OCI-LY3 (cell line): Measurements from ENCODE around the gene DOCK1.

Source experiments
- H2AFZ ChIP-seq: fragments of 200-600, 300-600 bp; shearing (Covaris generic); 2 replicates; pipeline ENCODE4 v1.6.0; 2014; ENCODE audit warnings: antibody characterized with exemption, low read depth, low read length
- H3K27ac ChIP-seq: fragments of 200-600, 300-600 bp; sonication (generic); 2 replicates; pipeline ENCODE4 v1.5.1; 2014; ENCODE audit warnings: mild to moderate bottlenecking, low read length, moderate library complexity, mixed read lengths
- H3K27me3 ChIP-seq: fragments of 200-600, 300-600 bp; sonication (generic); 2 replicates; pipeline ENCODE4 v1.6.1; 2014; ENCODE audit warnings: low read depth, low read length, mixed read lengths
- H3K36me3 ChIP-seq: fragments of 200-600, 300-600 bp; sonication (generic); replicated peaks from 2 replicates; pipeline ENCODE3; 2014; ENCODE audit warnings: low read depth, low read length, mixed read lengths
- H3K4me1 ChIP-seq: fragments of 300-600, 200-600 bp; sonication (generic); 2 replicates; pipeline ENCODE4 v1.6.1; 2014; ENCODE audit warnings: low read length, mixed read lengths
- H3K4me2 ChIP-seq: fragments of 200-600, 300-600 bp; sonication (generic); 2 replicates; pipeline ENCODE4 v1.6.1; 2014; ENCODE audit warnings: low read length, mixed read lengths
- H3K4me3 ChIP-seq: fragments of 300-600, 200-600 bp; sonication (generic); 2 replicates; pipeline ENCODE4 v1.5.1; 2014; ENCODE audit warnings: antibody characterized with exemption, mild to moderate bottlenecking, low read length, moderate library complexity
- H3K79me2 ChIP-seq: fragments of 300-600, 200-600 bp; shearing (Covaris generic); 2 replicates; pipeline ENCODE4 v1.6.1; 2014; ENCODE audit warnings: mild to moderate bottlenecking, low read length, mixed read lengths
- H3K9ac ChIP-seq: fragments of 300-600, 200-600 bp; shearing (Covaris generic); 2 replicates; pipeline ENCODE4 v1.6.0; 2014; ENCODE audit warnings: mild to moderate bottlenecking, low read length, moderate library complexity
- H3K9me3 ChIP-seq: fragments of 200-600, 300-600 bp; shearing (Covaris generic); 2 replicates; pipeline ENCODE4 v1.6.1; 2014; ENCODE audit warnings: low read length, mixed read lengths; ENCODE audit not compliant: insufficient read depth
- H4K20me1 ChIP-seq: fragments of 200-600, 300-600 bp; sonication (generic); 2 replicates; pipeline ENCODE4 v1.6.1; 2016; ENCODE audit warnings: low read length, mixed read lengths; ENCODE audit not compliant: insufficient read depth
- EZH2phosphoT487 ChIP-seq: fragments of 200-600 bp; shearing (Covaris generic); IDR thresholded peaks from 2 replicates; pipeline ENCODE4 v1.6.1; 2018; ENCODE audit warnings: antibody characterized with exemption, mixed run types, low read depth
- TF ChIP-seq, protein P1 (sequence below): fragments of 200-600, 300-600 bp; sonication (generic); IDR thresholded peaks from 2 replicates; pipeline ENCODE4 v1.5.1; 2014; ENCODE audit warnings: antibody characterized with exemption, low read length, low read depth

Gene DOCK1

DNA sequence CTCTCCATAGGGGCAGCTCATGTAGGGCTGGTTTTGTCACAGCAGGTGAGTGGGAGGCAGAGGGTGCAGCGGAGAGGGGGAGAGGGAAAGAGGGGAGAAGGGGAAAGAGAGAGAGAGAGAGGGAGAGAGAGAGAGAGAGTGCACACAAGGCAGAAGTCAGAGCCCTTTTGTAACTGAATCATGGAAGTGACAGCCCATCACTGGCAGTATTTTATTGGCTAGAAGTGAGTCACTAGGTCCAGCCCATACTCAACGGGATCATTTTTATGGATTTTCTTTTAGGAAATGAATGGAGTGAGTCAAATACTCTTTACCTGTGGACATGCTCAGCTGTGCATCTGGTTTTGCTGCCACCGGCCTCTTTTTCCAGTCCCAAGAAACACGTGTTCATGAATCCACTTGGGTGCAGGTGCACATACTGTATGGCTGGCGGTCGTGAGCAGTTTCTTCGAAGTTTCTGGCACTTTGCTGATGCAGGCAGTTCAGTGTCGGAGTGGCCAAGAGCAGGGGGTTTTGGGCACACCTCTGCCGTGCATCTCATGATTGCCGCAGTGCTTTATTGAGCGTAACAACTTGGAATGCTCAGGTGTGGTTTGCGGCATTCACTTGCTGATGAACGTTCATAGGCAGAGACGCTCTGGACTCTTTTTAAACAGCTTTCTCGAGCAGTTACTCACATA, 40.3 kb downstream of the DOCK1 start:
- no peak overlapping the region for H3K4me3 ChIP-seq
- H3K9ac ChIP-seq: no peak overlapping the region
- no peaks in the 10 kb centered on the region for H4K20me1 ChIP-seq
- H3K9me3 ChIP-seq: no peaks in the 10 kb centered on the region
- H2AFZ ChIP-seq: no peak overlapping the region
- no peaks in the 10 kb centered on the region for H3K4me1 ChIP-seq
- no peaks in the 10 kb centered on the region for H3K79me2 ChIP-seq
- TF ChIP-seq, protein P1, sequence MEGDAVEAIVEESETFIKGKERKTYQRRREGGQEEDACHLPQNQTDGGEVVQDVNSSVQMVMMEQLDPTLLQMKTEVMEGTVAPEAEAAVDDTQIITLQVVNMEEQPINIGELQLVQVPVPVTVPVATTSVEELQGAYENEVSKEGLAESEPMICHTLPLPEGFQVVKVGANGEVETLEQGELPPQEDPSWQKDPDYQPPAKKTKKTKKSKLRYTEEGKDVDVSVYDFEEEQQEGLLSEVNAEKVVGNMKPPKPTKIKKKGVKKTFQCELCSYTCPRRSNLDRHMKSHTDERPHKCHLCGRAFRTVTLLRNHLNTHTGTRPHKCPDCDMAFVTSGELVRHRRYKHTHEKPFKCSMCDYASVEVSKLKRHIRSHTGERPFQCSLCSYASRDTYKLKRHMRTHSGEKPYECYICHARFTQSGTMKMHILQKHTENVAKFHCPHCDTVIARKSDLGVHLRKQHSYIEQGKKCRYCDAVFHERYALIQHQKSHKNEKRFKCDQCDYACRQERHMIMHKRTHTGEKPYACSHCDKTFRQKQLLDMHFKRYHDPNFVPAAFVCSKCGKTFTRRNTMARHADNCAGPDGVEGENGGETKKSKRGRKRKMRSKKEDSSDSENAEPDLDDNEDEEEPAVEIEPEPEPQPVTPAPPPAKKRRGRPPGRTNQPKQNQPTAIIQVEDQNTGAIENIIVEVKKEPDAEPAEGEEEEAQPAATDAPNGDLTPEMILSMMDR: no peak
- no peak for TF ChIP-seq EZH2phosphoT487
- no peaks in the 10 kb centered on the region for H3K27me3 ChIP-seq
- no peaks in the 10 kb centered on the region for H3K36me3 ChIP-seq
- no peak overlapping the region for H3K27ac ChIP-seq
- H3K4me2 ChIP-seq: no peak overlapping the region

DNA sequence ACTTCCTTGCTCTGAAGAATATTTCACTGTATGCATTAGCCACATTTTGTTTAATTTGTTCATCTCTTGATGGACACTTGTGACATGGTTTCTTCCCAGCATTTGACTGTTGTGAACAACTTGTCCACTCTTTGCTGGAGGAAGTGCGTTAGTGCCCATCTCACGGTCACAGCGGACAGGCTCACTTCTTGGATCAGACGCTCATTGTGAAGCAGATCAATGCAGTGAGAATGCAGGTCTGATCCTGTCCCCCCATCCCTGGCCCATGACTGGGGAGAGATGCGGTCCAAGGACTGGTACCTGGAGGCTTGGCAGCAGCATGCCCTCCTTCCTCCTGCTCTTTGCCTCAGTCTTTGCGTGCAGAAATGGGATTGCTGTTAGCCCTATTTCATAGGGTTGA, 41.5 kb downstream of the DOCK1 start:
- H3K9me3 ChIP-seq: no peaks in the 10 kb centered on the region
- H3K79me2 ChIP-seq: no peaks in the 10 kb centered on the region
- H2AFZ ChIP-seq: no peak overlapping the region
- no peaks in the 10 kb centered on the region for H3K27me3 ChIP-seq
- H3K4me1 ChIP-seq: no peaks in the 10 kb centered on the region
- no peak for TF ChIP-seq EZH2phosphoT487
- TF ChIP-seq, protein P1: no peak
- no peaks in the 10 kb centered on the region for H4K20me1 ChIP-seq
- no peak overlapping the region for H3K4me3 ChIP-seq
- no peak overlapping the region for H3K4me2 ChIP-seq
- no peak overlapping the region for H3K27ac ChIP-seq
- no peak overlapping the region for H3K9ac ChIP-seq
- no peaks in the 10 kb centered on the region for H3K36me3 ChIP-seq

DNA sequence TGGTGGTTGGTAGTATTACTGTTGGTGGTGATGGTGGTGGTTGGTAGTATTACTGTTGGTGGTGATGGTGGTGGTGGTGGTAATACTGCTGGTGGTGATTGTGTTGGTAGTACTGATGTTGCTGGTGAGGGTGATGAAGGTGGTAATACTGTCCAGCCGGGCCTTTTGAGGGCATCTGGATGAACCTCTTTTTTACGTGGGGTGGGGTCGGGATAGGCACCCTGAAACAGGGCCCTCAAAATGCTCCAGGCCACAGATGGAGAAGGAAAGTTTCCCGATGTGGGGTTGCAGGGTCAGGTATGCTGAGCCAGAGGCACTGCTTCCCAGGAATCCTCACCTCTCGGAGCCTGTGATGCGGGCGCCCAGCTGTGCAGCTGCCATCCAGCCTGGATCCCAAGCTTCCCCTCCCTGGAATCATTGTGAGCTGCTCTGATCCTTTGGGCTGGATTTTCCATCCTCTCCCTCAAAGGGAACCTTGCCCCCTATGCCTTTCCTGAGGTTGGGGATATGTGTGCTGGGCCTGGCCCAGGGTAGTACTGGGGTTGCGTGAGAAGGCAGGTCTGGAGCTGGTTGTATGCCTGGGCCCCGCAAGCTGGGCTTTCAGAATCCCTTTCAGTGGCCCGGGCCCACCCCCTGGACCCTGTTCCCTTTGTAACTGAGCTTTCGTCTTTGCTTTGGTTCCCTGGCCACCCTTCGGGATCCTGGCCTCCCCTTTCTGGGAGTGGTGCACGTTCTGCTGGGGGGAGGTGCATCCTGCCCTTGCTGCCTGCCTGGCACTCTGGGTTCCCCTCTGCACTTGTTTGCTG, 43.3 kb downstream of the DOCK1 start:
- Histone ChIP-seq H2AFZ (no peak overlapping the region), H3K36me3 (no peaks in the 10 kb centered on the region), H3K9me3 (no peaks in the 10 kb centered on the region), H3K9ac (no peak overlapping the region), H3K4me3 (no peak overlapping the region), H3K4me1 (no peaks in the 10 kb centered on the region), H3K4me2 (no peak overlapping the region), H3K79me2 (no peaks in the 10 kb centered on the region), H3K27ac (no peak overlapping the region), H4K20me1 (no peaks in the 10 kb centered on the region), H3K27me3 (no peaks in the 10 kb centered on the region)
- TF ChIP-seq, protein P1: no peak
- TF ChIP-seq EZH2phosphoT487: no peak

DNA sequence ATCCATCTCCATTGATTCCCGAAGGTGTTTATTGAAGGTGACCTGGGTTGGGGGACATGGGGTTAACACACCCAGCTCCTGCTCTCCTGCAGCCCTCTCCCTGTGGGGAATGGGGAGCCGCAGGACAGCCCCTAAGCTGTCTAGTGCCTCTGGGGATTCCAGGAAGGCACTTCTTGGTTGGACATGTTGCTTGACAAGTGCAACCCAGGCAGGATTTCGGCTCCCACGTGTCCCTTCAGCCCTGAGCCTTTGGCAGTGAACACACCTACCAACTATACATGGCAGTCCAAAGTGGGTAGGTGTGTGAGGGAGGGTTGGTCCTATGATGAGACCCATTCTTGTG, 43.9 kb downstream of the DOCK1 start:
- Histone ChIP-seq H3K9ac (no peak overlapping the region), H3K36me3 (no peaks in the 10 kb centered on the region), H3K4me1 (no peaks in the 10 kb centered on the region), H4K20me1 (no peaks in the 10 kb centered on the region), H3K9me3 (no peaks in the 10 kb centered on the region), H2AFZ (no peak overlapping the region), H3K79me2 (no peaks in the 10 kb centered on the region), H3K4me3 (no peak overlapping the region), H3K27me3 (no peaks in the 10 kb centered on the region), H3K4me2 (no peak overlapping the region), H3K27ac (no peak overlapping the region)
- TF ChIP-seq, protein P1: no peak
- TF ChIP-seq EZH2phosphoT487: no peak
